ENCODE measurements around the gene AGAP1.

- no peak for TF ChIP-seq CTCF (IDR thresholded peaks at IDR 0.05 in 8 of 11, conservative IDR thresholded peaks at IDR 0.05 in 3 of 11)
- no peak for TF ChIP-seq POLR2AphosphoS5 (IDR thresholded peaks at IDR 0.05)
Observed at GRCh38 chr2:235773188-235773928, 279.5 kb downstream of the AGAP1 start.

All from spleen (tissue), 7 donors.